Neural cell (in vitro differentiated cells): ENCODE measurements around the gene TMPRSS2.

ENCODE experiments used
- EP300 ChIP-seq: fragments of 450-650 bp; conservative IDR thresholded peaks from 2 replicates; pipeline ENCODE4 v1.6.1; 2014; ENCODE audit warnings: antibody characterized with exemption, mild to moderate bottlenecking, moderate library complexity; ENCODE audit not compliant: poor library complexity, severe bottlenecking
- EZH2 ChIP-seq: fragments of 200-600, 300-800 bp; shearing (Covaris generic), sonication (generic); IDR thresholded peaks from 2 replicates; pipeline ENCODE4 v1.6.1; 2014; ENCODE audit warnings: antibody characterized with exemption, low read length, borderline replicate concordance, mild to moderate bottlenecking; ENCODE audit not compliant: insufficient read depth, poor library complexity, severe bottlenecking
- MXI1 ChIP-seq: fragments of 450-650 bp; conservative IDR thresholded peaks from 2 replicates; pipeline ENCODE4 v1.6.1; 2014; ENCODE audit warnings: antibody characterized with exemption, mild to moderate bottlenecking; ENCODE audit not compliant: poor library complexity, severe bottlenecking
- POLR2AphosphoS5 ChIP-seq: IDR thresholded peaks from 2 replicates; pipeline ENCODE4 v1.6.1; 2012
- RAD21 ChIP-seq: fragments of 450-650 bp; conservative IDR thresholded peaks from 2 replicates; pipeline ENCODE4 v1.6.1; 2014; ENCODE audit warnings: antibody characterized with exemption, mild to moderate bottlenecking, moderate library complexity
- SMC3 ChIP-seq: fragments of 450-650 bp; conservative IDR thresholded peaks from 2 replicates; pipeline ENCODE4 v1.6.1; 2014; ENCODE audit warnings: antibody characterized with exemption, mild to moderate bottlenecking, moderate library complexity; ENCODE audit not compliant: poor library complexity
- TAF1 ChIP-seq: IDR thresholded peaks from 2 replicates; pipeline ENCODE4 v1.6.1; 2012; ENCODE audit warnings: low read depth
- TF ChIP-seq, protein P1 (sequence below): fragments of 450-650 bp; IDR thresholded peaks from 2 replicates; pipeline ENCODE4 v1.5.1; 2014; ENCODE audit warnings: antibody characterized with exemption, mild to moderate bottlenecking, moderate library complexity; ENCODE audit not compliant: poor library complexity, severe bottlenecking
- TF ChIP-seq, protein P2 (sequence below): IDR thresholded peaks from 2 replicates; pipeline ENCODE4 v1.6.1; 2012; ENCODE audit warnings: borderline replicate concordance

DNA sequence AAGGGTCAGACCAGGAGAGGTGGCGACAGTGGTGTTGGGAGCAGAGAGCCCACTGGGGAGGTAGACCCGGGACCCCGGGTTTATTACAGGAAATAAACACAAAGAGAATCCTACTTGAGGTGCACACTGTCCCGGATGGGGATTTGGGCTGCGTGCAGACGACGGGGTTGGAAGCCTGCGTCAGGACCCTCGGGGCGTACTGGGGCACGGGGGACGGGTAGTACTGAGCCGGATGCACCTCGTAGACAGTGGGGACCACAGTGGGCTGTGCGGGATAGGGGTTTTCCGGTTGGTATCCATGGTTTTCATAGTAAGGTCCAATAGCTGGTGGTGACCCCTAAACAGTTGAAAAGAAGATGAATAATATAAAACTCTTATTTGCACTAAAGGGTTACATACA lies 13.7 kb downstream of the TMPRSS2 start:
- TF ChIP-seq, protein P1, sequence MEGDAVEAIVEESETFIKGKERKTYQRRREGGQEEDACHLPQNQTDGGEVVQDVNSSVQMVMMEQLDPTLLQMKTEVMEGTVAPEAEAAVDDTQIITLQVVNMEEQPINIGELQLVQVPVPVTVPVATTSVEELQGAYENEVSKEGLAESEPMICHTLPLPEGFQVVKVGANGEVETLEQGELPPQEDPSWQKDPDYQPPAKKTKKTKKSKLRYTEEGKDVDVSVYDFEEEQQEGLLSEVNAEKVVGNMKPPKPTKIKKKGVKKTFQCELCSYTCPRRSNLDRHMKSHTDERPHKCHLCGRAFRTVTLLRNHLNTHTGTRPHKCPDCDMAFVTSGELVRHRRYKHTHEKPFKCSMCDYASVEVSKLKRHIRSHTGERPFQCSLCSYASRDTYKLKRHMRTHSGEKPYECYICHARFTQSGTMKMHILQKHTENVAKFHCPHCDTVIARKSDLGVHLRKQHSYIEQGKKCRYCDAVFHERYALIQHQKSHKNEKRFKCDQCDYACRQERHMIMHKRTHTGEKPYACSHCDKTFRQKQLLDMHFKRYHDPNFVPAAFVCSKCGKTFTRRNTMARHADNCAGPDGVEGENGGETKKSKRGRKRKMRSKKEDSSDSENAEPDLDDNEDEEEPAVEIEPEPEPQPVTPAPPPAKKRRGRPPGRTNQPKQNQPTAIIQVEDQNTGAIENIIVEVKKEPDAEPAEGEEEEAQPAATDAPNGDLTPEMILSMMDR = no peak
- TF ChIP-seq EP300 (no peak), POLR2AphosphoS5 (no peak), RAD21 (no peak), MXI1 (no peak), EZH2 (no peak), TAF1 (no peak), SMC3 (no peak)
- TF ChIP-seq, protein P2, sequence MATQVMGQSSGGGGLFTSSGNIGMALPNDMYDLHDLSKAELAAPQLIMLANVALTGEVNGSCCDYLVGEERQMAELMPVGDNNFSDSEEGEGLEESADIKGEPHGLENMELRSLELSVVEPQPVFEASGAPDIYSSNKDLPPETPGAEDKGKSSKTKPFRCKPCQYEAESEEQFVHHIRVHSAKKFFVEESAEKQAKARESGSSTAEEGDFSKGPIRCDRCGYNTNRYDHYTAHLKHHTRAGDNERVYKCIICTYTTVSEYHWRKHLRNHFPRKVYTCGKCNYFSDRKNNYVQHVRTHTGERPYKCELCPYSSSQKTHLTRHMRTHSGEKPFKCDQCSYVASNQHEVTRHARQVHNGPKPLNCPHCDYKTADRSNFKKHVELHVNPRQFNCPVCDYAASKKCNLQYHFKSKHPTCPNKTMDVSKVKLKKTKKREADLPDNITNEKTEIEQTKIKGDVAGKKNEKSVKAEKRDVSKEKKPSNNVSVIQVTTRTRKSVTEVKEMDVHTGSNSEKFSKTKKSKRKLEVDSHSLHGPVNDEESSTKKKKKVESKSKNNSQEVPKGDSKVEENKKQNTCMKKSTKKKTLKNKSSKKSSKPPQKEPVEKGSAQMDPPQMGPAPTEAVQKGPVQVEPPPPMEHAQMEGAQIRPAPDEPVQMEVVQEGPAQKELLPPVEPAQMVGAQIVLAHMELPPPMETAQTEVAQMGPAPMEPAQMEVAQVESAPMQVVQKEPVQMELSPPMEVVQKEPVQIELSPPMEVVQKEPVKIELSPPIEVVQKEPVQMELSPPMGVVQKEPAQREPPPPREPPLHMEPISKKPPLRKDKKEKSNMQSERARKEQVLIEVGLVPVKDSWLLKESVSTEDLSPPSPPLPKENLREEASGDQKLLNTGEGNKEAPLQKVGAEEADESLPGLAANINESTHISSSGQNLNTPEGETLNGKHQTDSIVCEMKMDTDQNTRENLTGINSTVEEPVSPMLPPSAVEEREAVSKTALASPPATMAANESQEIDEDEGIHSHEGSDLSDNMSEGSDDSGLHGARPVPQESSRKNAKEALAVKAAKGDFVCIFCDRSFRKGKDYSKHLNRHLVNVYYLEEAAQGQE = no peak
